HCT116 (cell line): ENCODE results near the gene CT45A10. TPM values are rescaled to one million over a fixed set of nuclear protein-coding genes. Genes with fewer than 3 reads are reported as not detected.

Source experiments
- total RNA-seq: library from RNA; stranded (reverse); gene quantifications from one replicate; pipeline ENCODE4 v1.2.1, GENCODE V29; 2021; ENCODE audit not compliant: unreplicated experiment

CT45A10 gene
- total RNA-seq, 1 experiment from 2014 or later = not detected

Other genes with a start within 250 kb of the CT45A10 start
- gene CT45A1, start 179.8 kb downstream of the CT45A10 start, total RNA-seq = not detected
- 0.30 TPM for gene CT45A3, start 125.3 kb downstream of the CT45A10 start, total RNA-seq
- not detected for gene CT45A5, start 107.9 kb downstream of the CT45A10 start, total RNA-seq
- gene CT45A6, start 90.7 kb downstream of the CT45A10 start, total RNA-seq = not detected
- not detected for gene CT45A2, start 73.4 kb downstream of the CT45A10 start, total RNA-seq
- gene CT45A7, start 56.2 kb downstream of the CT45A10 start, total RNA-seq = not detected
- gene CT45A8, start 38.9 kb downstream of the CT45A10 start, total RNA-seq = not detected
- gene CT45A9, start 21.6 kb downstream of the CT45A10 start, total RNA-seq = not detected
- gene SAGE1, start 272 bp upstream of the CT45A10 start, total RNA-seq = not detected
- gene MMGT1, start 80.5 kb upstream of the CT45A10 start, total RNA-seq = 23.2 TPM
- 10.8 TPM for gene SLC9A6, start 92.0 kb upstream of the CT45A10 start, total RNA-seq